ENCODE data around the gene TBC1D9.
A peak's percentile ranks its signal among the peaks of the same experiment; 100 is the strongest.

The TBC1D9 gene

DNA sequence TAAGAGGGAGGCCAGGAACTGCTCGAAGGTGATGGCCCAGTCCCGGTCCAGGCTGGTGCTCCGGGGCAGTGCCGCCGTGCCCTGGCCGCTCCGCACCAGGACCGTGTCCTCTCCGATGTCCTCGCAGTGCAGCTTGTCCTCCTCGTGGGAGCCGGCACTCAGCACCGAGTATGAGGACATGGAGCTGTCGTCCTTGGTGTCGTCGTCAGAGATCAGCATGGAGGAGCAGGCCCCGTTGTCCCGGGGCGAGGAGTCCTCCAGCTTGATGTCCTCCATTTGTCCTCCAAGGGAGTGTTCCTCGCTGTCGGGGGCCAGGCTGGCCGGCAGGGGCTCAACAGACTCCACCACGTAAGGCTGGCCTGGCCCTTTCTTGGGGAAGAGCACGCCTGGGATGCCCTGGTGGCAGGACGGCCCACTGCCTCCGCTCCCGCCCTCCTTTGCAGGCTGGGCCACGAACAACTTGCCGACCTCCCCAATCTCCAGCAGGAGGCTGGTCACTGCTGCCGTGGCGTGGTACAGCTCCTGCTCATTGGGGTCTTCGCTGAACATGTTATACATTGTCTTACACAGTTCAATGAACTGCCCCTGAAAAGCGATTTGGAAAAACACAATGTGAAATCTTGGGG lies 133.7 kb downstream of the TBC1D9 start:
- no peak for DNase-seq (ENCODE audit: low spot score)

GRCh38 chr4:140621161-140621560 lies 135.0 kb downstream of the TBC1D9 start:
- no peak for DNase-seq (ENCODE audit: low spot score)

DNA sequence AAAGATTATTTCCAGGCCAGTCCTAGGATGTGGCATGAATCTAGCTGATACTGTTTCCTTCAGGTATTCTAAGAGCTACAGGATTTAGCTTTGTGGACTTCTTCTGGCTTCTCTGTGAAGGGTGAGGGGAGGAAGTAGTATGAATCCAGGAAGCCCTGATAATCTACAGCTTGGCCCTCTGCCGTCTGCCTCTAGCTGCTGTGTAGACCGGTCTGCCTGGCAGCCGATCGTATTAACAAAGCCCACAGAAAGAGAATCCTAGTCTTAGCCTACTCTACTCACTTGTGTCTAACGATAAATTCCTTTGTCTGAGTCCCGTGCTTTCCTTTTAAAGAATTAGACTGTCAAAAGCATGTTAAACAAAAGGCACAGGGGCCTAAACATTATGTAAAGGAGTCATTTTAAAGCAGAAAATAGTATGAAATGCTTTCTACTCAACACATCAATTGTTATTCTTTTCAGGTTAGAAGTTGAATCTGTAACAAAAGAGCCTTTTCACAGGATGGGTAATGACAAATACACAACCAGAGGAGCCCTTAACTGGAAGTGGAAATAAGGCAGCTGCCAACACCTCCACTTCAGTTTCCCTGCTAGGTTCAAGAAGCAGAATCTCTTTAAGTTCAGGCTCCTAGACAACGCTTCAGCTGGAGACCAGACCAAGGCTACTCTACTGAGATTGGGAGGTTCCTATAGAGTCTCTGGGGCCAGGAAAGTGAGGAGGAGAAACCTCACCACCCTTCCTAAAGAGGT lies 138.5 kb downstream of the TBC1D9 start:
- no peak for DNase-seq (ENCODE audit: low spot score)

DNA sequence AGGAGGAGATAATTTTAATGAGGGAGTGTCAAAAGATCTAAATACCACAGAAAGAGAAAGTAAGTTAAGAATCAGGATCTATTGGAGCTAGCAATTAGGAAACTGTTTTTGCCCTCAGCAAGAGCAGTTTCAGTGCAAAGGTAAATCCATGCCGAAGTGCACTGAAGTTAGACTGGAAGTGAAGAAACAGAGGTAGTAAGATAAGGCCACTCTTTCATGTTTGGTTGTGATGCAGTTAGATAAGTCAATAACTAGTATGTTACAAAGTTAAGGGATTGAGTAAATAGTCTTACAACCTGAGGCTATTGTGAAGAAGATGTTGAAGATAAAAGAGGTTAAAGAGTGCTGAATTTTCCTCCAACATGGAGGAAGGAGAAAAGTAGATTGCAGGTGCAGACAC lies 140.7 kb downstream of the TBC1D9 start:
- no peak for DNase-seq (ENCODE audit: low spot score)

GRCh38 chr4:140612357-140612756 lies 143.8 kb downstream of the TBC1D9 start:
- no peak for DNase-seq (ENCODE audit: low spot score)

DNA sequence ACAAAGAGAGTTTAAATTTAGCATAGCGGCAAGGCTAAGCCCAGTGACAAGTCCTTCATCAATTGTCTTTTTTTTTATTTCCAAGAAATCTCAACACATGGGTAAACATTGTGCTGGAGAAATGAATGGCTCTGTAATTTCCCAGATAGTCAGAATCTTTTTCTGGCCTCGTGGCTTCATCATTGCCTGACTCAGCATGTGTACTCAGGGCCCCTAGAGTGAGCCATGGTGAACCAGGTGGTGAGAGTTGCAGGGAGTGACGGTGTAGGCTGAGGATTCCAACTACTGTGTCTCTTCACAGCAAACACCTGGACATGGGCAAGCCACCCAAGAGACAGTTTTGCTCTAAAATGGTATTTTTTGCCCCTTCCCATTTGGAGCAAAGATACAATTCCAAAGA lies 144.3 kb downstream of the TBC1D9 start:
- no peak for DNase-seq (ENCODE audit: low spot score)

DNA sequence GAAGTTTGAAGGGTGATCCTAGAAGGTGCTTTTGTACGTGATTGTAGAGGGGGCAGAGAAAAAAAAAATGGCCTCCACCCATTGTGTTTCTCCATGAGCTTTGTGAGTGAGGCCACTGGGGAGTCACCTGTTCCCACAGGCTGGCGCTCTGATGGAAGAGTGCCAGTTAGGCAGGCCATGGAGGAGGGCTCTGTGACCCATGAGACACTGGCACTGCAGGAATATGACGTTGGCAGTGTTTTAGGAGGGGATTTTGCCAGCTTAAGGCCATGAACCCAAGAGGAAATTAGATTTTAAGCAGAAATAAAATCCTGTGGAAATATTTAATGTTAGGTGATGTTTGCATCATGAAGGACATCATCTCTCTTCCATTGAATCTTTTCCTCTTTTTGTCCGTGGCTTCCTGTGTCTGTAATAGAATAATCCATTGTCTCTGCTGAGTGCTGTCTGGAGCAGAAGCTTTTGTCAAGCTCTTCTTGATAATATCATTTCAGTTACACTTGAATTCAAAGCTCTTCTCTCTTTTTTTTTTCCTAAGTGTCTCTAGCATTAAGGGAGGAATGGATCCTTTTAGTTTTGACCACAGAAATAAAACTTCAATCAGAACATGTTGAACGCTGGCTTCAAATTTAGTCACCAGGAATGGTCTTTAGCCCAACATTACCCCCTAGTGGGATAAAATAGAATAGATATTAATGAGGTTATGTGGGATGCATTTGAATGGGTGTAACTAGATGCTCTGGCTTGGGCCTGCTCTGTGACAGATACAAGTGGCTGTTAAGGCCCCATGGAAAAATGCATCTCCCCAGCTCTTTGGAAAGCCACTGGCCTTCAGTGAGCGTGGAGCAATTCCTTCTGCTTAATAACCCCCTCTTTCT lies 146.4 kb downstream of the TBC1D9 start:
- peak; percentile 61 for DNase-seq (ENCODE audit: low spot score)

- no peak for DNase-seq (ENCODE audit: low spot score)
These were observed 148.3 kb downstream of the TBC1D9 start for GRCh38 chr4:140607852-140608251.

DNA sequence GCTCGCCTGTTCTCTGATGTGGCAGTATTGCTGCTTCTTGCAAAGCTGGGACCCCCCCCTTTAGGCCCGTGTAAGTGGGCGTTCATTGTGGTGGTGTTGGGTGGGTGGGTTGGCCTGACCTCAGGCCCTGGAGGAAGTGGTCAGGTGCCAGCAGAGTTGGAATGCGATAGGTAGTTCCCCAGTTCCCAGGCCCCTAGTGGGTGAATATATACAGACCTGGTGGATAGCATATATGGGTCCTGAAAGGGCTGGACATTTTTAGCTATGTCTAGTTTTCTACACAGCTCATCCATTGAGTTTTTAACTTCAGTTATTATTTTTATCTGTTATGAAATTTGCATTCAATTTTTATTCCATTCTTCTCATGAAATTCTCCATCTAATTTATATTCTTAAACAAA lies 151.6 kb downstream of the TBC1D9 start:
- no peak for DNase-seq (ENCODE audit: low spot score)

DNA sequence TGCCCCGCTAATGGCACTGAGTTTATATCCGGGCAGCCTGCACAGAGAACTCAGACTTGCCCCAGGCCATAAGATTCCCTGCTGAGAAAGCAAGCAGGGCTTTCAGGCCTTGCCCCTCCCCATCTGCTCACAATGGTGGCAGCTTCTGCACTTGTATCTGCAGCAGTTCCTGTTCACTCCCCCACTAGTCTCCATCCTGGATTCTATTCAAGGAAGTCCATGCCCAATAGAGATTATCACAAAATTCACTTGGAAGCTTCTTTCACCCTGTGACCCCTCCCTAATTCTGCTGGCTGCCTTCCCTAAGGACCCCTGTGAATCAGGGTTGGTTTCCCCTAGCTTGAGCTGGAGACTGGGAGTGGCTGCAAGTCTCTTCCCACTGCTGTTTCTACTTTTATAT lies 152.9 kb downstream of the TBC1D9 start:
- no peak for DNase-seq (ENCODE audit: low spot score)

- DNase-seq (ENCODE audit: low spot score) = no peak
These were observed 153.5 kb downstream of the TBC1D9 start for GRCh38 chr4:140602714-140603113.

GRCh38 chr4:140600408-140600807 lies 155.8 kb downstream of the TBC1D9 start:
- no peak for DNase-seq (ENCODE audit: low spot score)

DNA sequence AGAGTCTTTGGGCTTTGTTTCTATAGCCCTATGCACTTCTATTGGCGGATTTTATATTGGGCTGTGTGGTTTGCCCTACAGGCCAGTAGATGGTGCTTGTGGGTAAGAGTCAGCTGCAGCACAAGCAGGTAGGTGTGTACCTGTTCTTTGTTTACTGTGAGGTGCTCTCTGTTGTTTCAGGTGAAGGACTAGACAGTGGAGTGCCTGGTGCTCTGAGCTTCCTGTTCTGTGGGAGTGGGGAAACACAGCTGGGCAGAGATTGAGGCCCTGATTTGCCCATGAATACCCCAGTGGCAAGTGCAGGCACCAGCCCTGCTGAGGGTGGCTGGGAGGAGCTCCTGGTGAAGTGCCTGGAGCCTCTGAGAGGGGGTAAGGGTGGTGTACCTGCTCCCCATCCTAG lies 161.1 kb downstream of the TBC1D9 start:
- no peak for DNase-seq (ENCODE audit: low spot score)

DNA sequence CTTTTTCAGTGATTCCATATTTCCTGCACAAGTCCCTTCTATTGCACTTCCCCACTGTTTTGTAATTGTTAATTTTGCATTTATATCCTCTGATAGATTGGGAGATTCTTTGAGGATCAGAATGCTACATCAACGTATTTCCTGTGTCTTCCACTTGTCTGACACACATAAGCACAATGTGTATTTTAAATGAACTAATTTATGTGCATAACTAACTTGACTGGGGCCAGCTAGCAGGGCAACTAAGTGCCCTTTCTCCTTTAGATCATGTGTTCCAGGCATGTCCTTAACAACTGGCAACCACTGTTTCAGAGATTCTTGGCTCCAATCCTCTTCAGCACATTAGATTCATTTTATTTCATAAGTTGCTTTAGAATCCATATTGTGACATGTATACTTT lies 171.7 kb downstream of the TBC1D9 start:
- DNase-seq (ENCODE audit: low spot score) = no peak

DNA sequence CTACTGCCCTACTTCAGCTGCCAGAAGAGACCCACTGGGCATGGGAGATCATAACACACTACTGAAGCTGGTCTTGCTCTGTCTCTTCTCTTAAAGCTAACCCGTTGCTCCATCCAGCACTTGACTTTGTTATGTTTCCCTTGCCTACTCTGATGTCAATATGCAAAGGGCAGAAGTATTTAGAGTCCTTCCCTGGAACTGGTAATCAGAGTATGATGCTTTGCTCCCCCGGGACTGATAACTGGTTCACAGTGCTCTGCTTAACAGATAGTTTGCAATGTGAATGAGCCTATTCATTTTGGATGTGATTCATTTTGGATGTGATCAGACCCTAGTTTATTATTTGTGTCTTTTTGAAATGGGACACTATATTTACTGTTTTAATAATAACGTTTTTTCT lies 175.1 kb downstream of the TBC1D9 start:
- no peak for DNase-seq (ENCODE audit: low spot score)

DNA sequence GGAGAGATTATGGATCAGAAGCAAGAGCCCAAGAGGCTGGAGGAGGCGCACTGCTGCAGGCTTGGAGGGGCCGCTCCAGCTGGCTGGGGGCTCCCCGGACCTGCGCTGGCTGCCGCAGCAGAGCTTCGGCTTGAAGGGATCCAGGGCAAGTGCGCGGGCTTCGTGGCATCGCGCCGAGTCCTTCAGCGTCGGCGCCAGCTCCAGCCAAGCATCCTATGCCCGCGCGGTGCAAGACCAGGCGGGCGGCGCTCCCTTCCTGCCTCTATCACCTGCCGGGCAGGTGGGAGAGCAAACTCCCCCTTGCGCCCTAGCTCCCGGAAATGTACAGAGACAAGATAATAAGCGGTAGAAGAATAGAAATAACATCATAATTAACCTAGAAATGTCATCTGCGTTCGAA lies 176.9 kb downstream of the TBC1D9 start:
- DNase-seq (ENCODE audit: low spot score) = no peak

DNA sequence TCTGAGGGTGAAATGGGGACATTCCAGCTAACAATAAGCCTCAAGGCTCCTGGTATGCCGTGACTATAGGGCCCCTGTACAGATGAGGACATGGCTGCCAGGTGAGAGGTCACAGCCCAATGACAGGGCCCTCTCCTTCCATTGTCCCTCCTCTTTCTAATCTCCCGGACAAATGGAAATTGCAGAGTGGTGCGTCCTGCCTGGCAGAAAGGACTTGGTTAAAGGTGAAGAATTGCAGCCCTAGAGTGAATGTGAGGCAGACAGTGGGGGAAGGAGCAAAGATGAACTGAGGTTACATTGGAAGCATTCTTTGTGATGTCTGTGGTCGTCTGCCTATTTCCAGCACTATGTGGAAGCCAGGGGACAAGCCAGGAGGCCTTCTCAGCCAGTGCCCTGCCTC lies 180.7 kb downstream of the TBC1D9 start:
- no peak for DNase-seq (ENCODE audit: low spot score)

- no peak for DNase-seq (ENCODE audit: low spot score)
These were observed 184.6 kb downstream of the TBC1D9 start for GRCh38 chr4:140571620-140572019.

Data from SK-N-DZ (cell line).